ENCODE results near the gene RAD51B.

Gene RAD51B

GRCh38 chr14:67821121-67821520 is 1.5 kb downstream of the RAD51B start:
- intact Hi-C loops (cut with DNase I): no loop called here
- DNase-seq: no peak

- intact Hi-C loops (cut with DNase I): loop anchor here (10.0 kb wide), 1 partner anchor 994 kb away; no protein-coding TSS in a partner anchor
- no peak for DNase-seq
Measured at GRCh38 chr14:67831113-67831512, 11.5 kb downstream of the RAD51B start.

- intact Hi-C loops (cut with DNase I): loop anchor here (10.0 kb wide), 1 partner anchor 991 kb away; no protein-coding TSS in a partner anchor
- no peak for DNase-seq
Measured at GRCh38 chr14:67833403-67833802, 13.8 kb downstream of the RAD51B start.

- intact Hi-C loops (cut with DNase I): loop anchor here (10.0 kb wide), 1 partner anchor 989 kb away; no protein-coding TSS in a partner anchor
- no peak for DNase-seq
Measured at GRCh38 chr14:67835596-67835995, 16.0 kb downstream of the RAD51B start.

GRCh38 chr14:67837011-67837624 is 17.5 kb downstream of the RAD51B start:
- DNase-seq: peak in 10 of 42 donors; percentile 18 to 49 (median 29)

GRCh38 chr14:67846029-67846610 is 26.5 kb downstream of the RAD51B start:
- DNase-seq: no peak
- intact Hi-C loops (cut with DNase I): no loop called here

More at GRCh38 chr14:67837011-67837624, 17.5 kb downstream of the RAD51B start:
- intact Hi-C loops (cut with DNase I): loop anchor here (10.0 kb wide), 1 partner anchor 988 kb away; no protein-coding TSS in a partner anchor

- DNase-seq: no peak
- intact Hi-C loops (cut with DNase I): no loop called here
Measured at GRCh38 chr14:67850066-67850830, 30.7 kb downstream of the RAD51B start.

- no peak for DNase-seq
- intact Hi-C loops (cut with DNase I): no loop called here
Measured at GRCh38 chr14:67851785-67852410, 32.3 kb downstream of the RAD51B start.

- intact Hi-C loops (cut with DNase I): no loop called here
- DNase-seq: no peak
Measured at GRCh38 chr14:67852926-67853604, 33.5 kb downstream of the RAD51B start.

GRCh38 chr14:67853715-67854114 is 34.1 kb downstream of the RAD51B start:
- intact Hi-C loops (cut with DNase I): no loop called here
- no peak for DNase-seq

GRCh38 chr14:67856827-67857226 is 37.2 kb downstream of the RAD51B start:
- intact Hi-C loops (cut with DNase I): no loop called here

GRCh38 chr14:67857778-67858350 is 38.3 kb downstream of the RAD51B start:
- intact Hi-C loops (cut with DNase I): no loop called here
- no peak for DNase-seq

More at GRCh38 chr14:67856827-67857226, 37.2 kb downstream of the RAD51B start:
- DNase-seq: no peak

- intact Hi-C loops (cut with DNase I): no loop called here
- DNase-seq: no peak
Measured at GRCh38 chr14:67859169-67859749, 39.7 kb downstream of the RAD51B start.

GRCh38 chr14:67863223-67863622 is 43.6 kb downstream of the RAD51B start:
- DNase-seq: no peak
- intact Hi-C loops (cut with DNase I): no loop called here

- intact Hi-C loops (cut with DNase I): no loop called here
Measured at GRCh38 chr14:67875175-67876006, 55.8 kb downstream of the RAD51B start.

GRCh38 chr14:67879026-67879425 is 59.4 kb downstream of the RAD51B start:
- intact Hi-C loops (cut with DNase I): no loop called here
- DNase-seq: no peak

More at GRCh38 chr14:67875175-67876006, 55.8 kb downstream of the RAD51B start:
- DNase-seq: no peak

GRCh38 chr14:67881225-67881624 is 61.6 kb downstream of the RAD51B start:
- no peak for DNase-seq
- intact Hi-C loops (cut with DNase I): no loop called here
